A673 (cell line): ENCODE data around the gene IFI35.

ENCODE experiments used
- EZH2 ChIP-seq: fragments of 200-600 bp; sonication (generic); IDR thresholded peaks from 2 replicates; pipeline ENCODE4 v1.6.1; 2017; ENCODE audit warnings: borderline replicate concordance, low read depth, mild to moderate bottlenecking, mixed read lengths, antibody characterized with exemption, low read length; ENCODE audit not compliant: poor library complexity, severe bottlenecking
- TF ChIP-seq, protein P1 (sequence below): fragments of 300-800, 200-600 bp; sonication (generic); conservative IDR thresholded peaks from 2 replicates; pipeline ENCODE4 v1.5.1; 2017; ENCODE audit warnings: low read depth, mild to moderate bottlenecking, antibody characterized with exemption, low read length, moderate library complexity, mixed read lengths

DNA sequence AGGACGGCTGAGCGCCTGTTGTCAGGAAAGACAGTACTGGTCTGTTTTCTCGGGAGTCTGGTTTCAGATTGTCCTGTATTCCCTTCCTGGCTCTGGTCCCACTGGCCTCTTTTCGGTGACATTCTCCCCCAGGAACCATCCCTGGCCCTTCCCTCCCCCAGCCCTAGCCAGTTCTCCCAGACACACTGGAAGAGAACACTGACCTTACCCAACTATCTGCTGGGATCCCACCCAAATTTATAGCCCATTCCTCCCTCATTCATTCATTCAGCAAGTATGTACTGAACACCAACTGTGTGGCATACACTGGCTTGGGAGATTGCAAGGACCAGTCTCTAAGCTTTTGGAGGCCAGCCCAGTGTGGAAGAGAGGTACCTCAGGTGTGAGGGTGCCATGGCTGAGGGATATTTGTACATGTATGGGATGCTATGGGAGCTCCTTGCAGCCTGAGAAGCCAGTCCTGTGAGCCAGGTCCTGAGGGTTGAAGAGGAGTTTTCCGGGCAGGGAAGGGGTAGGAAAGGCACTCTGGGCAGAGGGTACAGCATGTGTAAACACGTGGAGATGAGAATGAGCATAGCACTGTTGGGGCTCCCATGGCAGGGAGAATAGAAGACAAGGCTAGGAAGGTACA is 23.7 kb downstream of the IFI35 start:
- TF ChIP-seq, protein P1, sequence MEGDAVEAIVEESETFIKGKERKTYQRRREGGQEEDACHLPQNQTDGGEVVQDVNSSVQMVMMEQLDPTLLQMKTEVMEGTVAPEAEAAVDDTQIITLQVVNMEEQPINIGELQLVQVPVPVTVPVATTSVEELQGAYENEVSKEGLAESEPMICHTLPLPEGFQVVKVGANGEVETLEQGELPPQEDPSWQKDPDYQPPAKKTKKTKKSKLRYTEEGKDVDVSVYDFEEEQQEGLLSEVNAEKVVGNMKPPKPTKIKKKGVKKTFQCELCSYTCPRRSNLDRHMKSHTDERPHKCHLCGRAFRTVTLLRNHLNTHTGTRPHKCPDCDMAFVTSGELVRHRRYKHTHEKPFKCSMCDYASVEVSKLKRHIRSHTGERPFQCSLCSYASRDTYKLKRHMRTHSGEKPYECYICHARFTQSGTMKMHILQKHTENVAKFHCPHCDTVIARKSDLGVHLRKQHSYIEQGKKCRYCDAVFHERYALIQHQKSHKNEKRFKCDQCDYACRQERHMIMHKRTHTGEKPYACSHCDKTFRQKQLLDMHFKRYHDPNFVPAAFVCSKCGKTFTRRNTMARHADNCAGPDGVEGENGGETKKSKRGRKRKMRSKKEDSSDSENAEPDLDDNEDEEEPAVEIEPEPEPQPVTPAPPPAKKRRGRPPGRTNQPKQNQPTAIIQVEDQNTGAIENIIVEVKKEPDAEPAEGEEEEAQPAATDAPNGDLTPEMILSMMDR, result no peak
- no peak for TF ChIP-seq EZH2
